HK-2 (cell line): ENCODE data around the gene SLC39A10.
"Not testable (repeated sequence)": the region's sequence is repeated elsewhere in the genome, so short reads cannot be mapped to it uniquely, and the experiment has no call there.

Experiments
- DNase-seq: peaks from one replicate; pipeline ENCODE4 v3.0.0-alpha.2; 2018; ENCODE audit not compliant: unreplicated experiment

The SLC39A10 gene

GRCh38 chr2:195674491-195675221 lies 17.6 kb downstream of the SLC39A10 start:
- DNase-seq: no peak

- no peak for DNase-seq
Observed at GRCh38 chr2:195675783-195676427, 18.9 kb downstream of the SLC39A10 start.

- no peak for DNase-seq
Observed at GRCh38 chr2:195677290-195677689, 20.3 kb downstream of the SLC39A10 start.

GRCh38 chr2:195677884-195678283 lies 20.9 kb downstream of the SLC39A10 start:
- no peak for DNase-seq

- DNase-seq: no peak
Observed at GRCh38 chr2:195682077-195682476, 25.1 kb downstream of the SLC39A10 start.

GRCh38 chr2:195683174-195683573 lies 26.1 kb downstream of the SLC39A10 start:
- DNase-seq: no peak

GRCh38 chr2:195686564-195686963 lies 29.5 kb downstream of the SLC39A10 start:
- no peak for DNase-seq

GRCh38 chr2:195687320-195688086 lies 30.5 kb downstream of the SLC39A10 start:
- DNase-seq: no peak

GRCh38 chr2:195692531-195692930 lies 35.5 kb downstream of the SLC39A10 start:
- DNase-seq: not testable (repeated sequence)

GRCh38 chr2:195694553-195694952 lies 37.5 kb downstream of the SLC39A10 start:
- DNase-seq: no peak

- no peak for DNase-seq
Observed at GRCh38 chr2:195695002-195695631, 38.1 kb downstream of the SLC39A10 start.

GRCh38 chr2:195696012-195696411 lies 39.0 kb downstream of the SLC39A10 start:
- DNase-seq: no peak

- no peak for DNase-seq
Observed at GRCh38 chr2:195697681-195698220, 40.7 kb downstream of the SLC39A10 start.

- DNase-seq: no peak
Observed at GRCh38 chr2:195700480-195700879, 43.5 kb downstream of the SLC39A10 start.

- no peak for DNase-seq
Observed at GRCh38 chr2:195706161-195706900, 49.3 kb downstream of the SLC39A10 start.

GRCh38 chr2:195709901-195710806 lies 53.1 kb downstream of the SLC39A10 start:
- DNase-seq: no peak

GRCh38 chr2:195711478-195711877 lies 54.5 kb downstream of the SLC39A10 start:
- DNase-seq: no peak

- DNase-seq: no peak
Observed at GRCh38 chr2:195716466-195716865, 59.4 kb downstream of the SLC39A10 start.

GRCh38 chr2:195721042-195721441 lies 64.0 kb downstream of the SLC39A10 start:
- DNase-seq: no peak

- no peak for DNase-seq
Observed at GRCh38 chr2:195722075-195722474, 65.0 kb downstream of the SLC39A10 start.
